HG03025 (cell line): ENCODE data around the gene HOXD1.

Experiments used
- ATAC-seq: cut with Tn5 transposase; IDR thresholded peaks from one replicate; pipeline ENCODE4 v1.9.1; 2021; ENCODE audit warnings: mild to moderate bottlenecking, moderate library complexity; ENCODE audit not compliant: unreplicated experiment, low FRiP score

Gene HOXD1

GRCh38 chr2:176178757-176179295 is 9.6 kb upstream of the HOXD1 start:
- no peak for ATAC-seq

- no peak for ATAC-seq
Measured at GRCh38 chr2:176181551-176181950, 6.9 kb upstream of the HOXD1 start.

- no peak for ATAC-seq
Measured at GRCh38 chr2:176182671-176183070, 5.8 kb upstream of the HOXD1 start.

- no peak for ATAC-seq
Measured at GRCh38 chr2:176184749-176185148, 3.7 kb upstream of the HOXD1 start.

- no peak for ATAC-seq
Measured at GRCh38 chr2:176186024-176186423, 2.4 kb upstream of the HOXD1 start.

- no peak for ATAC-seq
Measured at GRCh38 chr2:176187200-176187898, 1.1 kb upstream of the HOXD1 start.

GRCh38 chr2:176188774-176189680 is 559 bp downstream of the HOXD1 start:
- no peak for ATAC-seq

- no peak for ATAC-seq
Measured at GRCh38 chr2:176189681-176190641, 1.5 kb downstream of the HOXD1 start.

GRCh38 chr2:176192351-176192750 is 3.9 kb downstream of the HOXD1 start:
- no peak for ATAC-seq

- ATAC-seq, result no peak
Measured at GRCh38 chr2:176193048-176193447, 4.6 kb downstream of the HOXD1 start.

GRCh38 chr2:176199902-176200301 is 11.4 kb downstream of the HOXD1 start:
- ATAC-seq, result no peak

GRCh38 chr2:176200971-176201370 is 12.5 kb downstream of the HOXD1 start:
- ATAC-seq, result no peak

- no peak for ATAC-seq
Measured at GRCh38 chr2:176202491-176202890, 14.0 kb downstream of the HOXD1 start.

- ATAC-seq, result no peak
Measured at GRCh38 chr2:176205126-176205525, 16.7 kb downstream of the HOXD1 start.

- no peak for ATAC-seq
Measured at GRCh38 chr2:176206136-176206535, 17.7 kb downstream of the HOXD1 start.

- no peak for ATAC-seq
Measured at GRCh38 chr2:176206682-176207081, 18.2 kb downstream of the HOXD1 start.

- no peak for ATAC-seq
Measured at GRCh38 chr2:176211110-176211509, 22.6 kb downstream of the HOXD1 start.

- no peak for ATAC-seq
Measured at GRCh38 chr2:176212276-176212675, 23.8 kb downstream of the HOXD1 start.

GRCh38 chr2:176213406-176213805 is 24.9 kb downstream of the HOXD1 start:
- ATAC-seq, result no peak

- no peak for ATAC-seq
Measured at GRCh38 chr2:176227874-176228273, 39.4 kb downstream of the HOXD1 start.
